WERI-Rb-1 (cell line): ENCODE measurements around the gene SCAI.

Experiments used
- DNase-seq: peaks from one replicate; pipeline ENCODE4 v3.0.0-alpha.2; 2020
- H3K27ac ChIP-seq: fragments of 250-450 bp; sonication (Bioruptor Pico); 2 replicates; pipeline ENCODE4 v1.5.1; 2020; ENCODE audit warnings: mild to moderate bottlenecking, moderate library complexity
- H3K27me3 ChIP-seq: fragments of 250-450 bp; sonication (Bioruptor Pico); 2 replicates; pipeline ENCODE4 v1.5.1; 2021; ENCODE audit warnings: mild to moderate bottlenecking, low read depth, moderate library complexity; ENCODE audit not compliant: insufficient read depth, severe bottlenecking
- H3K36me3 ChIP-seq: fragments of 250-450 bp; sonication (Bioruptor Pico); 2 replicates; pipeline ENCODE4 v1.5.1; 2020; ENCODE audit warnings: mild to moderate bottlenecking, moderate library complexity
- H3K4me3 ChIP-seq: 2 replicates; pipeline ENCODE4 v1.5.1; 2011; ENCODE audit warnings: low read depth, mild to moderate bottlenecking, control low read depth, low read length
- H3K9me3 ChIP-seq: fragments of 250-450 bp; sonication (Bioruptor Pico); 2 replicates; pipeline ENCODE4 v1.5.1; 2021; ENCODE audit warnings: mild to moderate bottlenecking, moderate library complexity; ENCODE audit not compliant: severe bottlenecking
- CTCF ChIP-seq: IDR thresholded peaks from 2 replicates; pipeline ENCODE4 v1.5.1; 2011; ENCODE audit warnings: low read depth, mild to moderate bottlenecking, control low read depth, inconsistent platforms, low read length

The SCAI gene

DNA sequence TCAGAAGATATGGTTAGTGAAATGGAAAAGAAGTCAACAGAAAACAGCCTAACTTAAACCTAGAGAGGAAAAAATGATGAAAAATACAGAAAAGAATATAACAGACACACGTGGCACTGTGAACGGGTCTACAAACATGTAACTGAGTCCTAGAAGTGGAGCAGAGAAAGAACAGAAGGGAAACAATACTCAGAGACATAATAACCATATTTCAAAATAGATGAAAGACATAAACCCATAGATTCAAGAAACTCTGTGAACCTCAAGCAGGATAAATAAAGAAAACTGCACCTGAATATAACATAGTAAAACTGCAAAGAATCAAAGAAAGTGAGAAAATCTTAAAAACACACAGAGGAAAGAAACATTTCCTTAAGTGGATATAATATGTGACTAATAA, 134.7 kb downstream of the SCAI start:
- TF ChIP-seq CTCF, result no peak
- no peaks in the 10 kb centered on the region for H3K9me3 ChIP-seq
- no peak overlapping the region for H3K4me3 ChIP-seq
- H3K27me3 ChIP-seq, result no peaks in the 10 kb centered on the region
- no peak for DNase-seq
- no peak overlapping the region for H3K27ac ChIP-seq
- H3K36me3 ChIP-seq, result no peaks in the 10 kb centered on the region; the same call in 1 of the 2 replicates

DNA sequence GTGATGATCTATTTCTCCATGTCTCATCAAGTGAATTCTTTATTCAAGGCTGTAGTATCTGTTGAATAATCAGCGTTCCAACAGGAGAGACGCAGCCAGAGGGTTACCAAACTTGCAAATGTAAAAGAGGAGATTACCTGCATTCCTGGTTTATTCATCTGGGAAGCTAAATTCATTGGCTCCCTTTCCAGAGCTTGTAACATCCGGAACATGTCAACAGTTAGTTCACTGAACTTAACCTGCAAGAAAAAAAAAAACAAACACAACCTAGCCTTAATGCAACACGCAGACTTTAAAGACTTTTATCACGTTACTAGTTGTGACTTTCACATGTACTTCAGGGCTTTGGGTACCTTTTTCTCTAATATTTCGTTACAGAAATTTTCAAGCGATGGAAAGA, 140.0 kb downstream of the SCAI start:
- H3K27ac ChIP-seq, result no peak overlapping the region
- no peak overlapping the region for H3K4me3 ChIP-seq
- no peak for TF ChIP-seq CTCF
- no peaks in the 10 kb centered on the region for H3K9me3 ChIP-seq
- H3K36me3 ChIP-seq, result peaks cover 31% of the 10 kb centered on the region
- no peaks in the 10 kb centered on the region for H3K27me3 ChIP-seq
- DNase-seq, result no peak

GRCh38 chr9:124983698-124984097, 159.6 kb downstream of the SCAI start:
- Histone ChIP-seq H3K36me3 (peaks cover 9% of the 10 kb centered on the region), H3K4me3 (no peak overlapping the region), H3K9me3 (no peaks in the 10 kb centered on the region), H3K27ac (no peak overlapping the region), H3K27me3 (no peaks in the 10 kb centered on the region)
- DNase-seq, result no peak
- TF ChIP-seq CTCF, result no peak

DNA sequence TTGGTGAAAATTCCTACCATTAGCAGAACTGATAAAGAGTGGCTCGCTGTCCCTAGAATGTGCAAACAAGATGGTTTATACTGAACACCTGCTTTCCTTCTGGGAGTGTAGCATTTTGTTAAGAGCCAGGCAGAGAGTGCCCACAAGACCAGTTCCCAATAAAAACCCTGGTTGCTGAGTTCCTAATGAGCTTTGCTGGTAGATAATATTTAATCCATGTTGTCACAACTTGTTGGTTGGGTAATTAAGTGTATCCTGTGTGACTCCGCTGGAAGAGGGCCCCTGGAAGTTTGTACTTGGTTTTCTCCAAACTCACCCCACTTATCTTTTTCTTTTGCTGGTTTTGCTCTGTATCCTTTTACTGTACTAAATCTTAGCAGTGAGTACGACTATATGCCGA, 162.9 kb downstream of the SCAI start:
- Histone ChIP-seq H3K4me3 (no peak overlapping the region), H3K36me3 (peaks cover 6% of the 10 kb centered on the region), H3K27ac (no peak overlapping the region), H3K27me3 (no peaks in the 10 kb centered on the region), H3K9me3 (no peaks in the 10 kb centered on the region)
- no peak for DNase-seq
- TF ChIP-seq CTCF, result no peak

DNA sequence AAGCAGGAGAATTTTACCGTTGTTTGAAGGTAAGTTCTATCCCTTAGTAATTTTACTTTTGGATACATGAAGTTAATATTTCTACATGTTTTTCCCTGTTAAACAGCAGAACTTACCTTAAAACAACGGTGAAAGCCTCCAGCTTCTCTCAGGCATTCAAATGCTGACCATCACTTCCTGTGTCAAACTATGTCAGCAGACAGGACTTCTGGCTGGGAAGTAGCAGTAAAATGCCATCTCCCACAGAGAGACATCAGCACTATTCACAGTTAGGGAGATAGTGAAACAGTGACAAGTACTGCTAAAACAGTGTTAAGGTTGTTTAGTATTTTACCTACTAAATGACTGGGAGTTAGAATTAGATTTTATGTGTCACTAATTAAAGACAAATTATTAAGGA, 168.2 kb downstream of the SCAI start:
- H3K27me3 ChIP-seq, result no peaks in the 10 kb centered on the region
- no peaks in the 10 kb centered on the region for H3K9me3 ChIP-seq
- no peak for TF ChIP-seq CTCF
- DNase-seq, result no peak
- H3K27ac ChIP-seq, result no peak overlapping the region
- peaks cover 38% of the 10 kb centered on the region for H3K36me3 ChIP-seq
- no peak overlapping the region for H3K4me3 ChIP-seq

DNA sequence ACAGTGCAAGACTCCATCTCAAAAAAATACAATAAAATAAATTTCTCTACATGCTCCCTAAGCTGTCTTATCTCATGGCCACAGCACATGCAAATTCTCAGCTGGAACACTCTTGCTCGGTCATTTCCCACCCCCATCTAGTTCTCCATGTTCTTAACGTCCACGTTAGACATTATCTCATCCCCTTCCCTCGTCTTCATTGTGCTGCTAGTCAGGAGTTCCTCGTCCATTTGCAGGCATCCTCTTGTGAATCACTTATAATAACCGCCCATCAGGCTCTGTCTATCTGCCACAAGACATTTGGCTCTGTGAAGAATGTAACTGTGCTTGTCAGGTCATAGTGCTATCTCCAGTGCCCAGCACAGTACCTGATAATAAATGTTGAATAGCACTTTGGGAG, 169.5 kb downstream of the SCAI start:
- Histone ChIP-seq H3K27ac (no peak overlapping the region), H3K27me3 (no peaks in the 10 kb centered on the region), H3K4me3 (no peak overlapping the region), H3K36me3 (peaks cover 41% of the 10 kb centered on the region), H3K9me3 (no peaks in the 10 kb centered on the region)
- no peak for TF ChIP-seq CTCF
- no peak for DNase-seq
